K562 (cell line): ENCODE data around the gene FBXO8. TPM values are rescaled to one million over a fixed set of nuclear protein-coding genes. Genes with fewer than 3 reads are reported as not detected.

Experiments used
- ATAC-seq: fragments of 200-7000 bp; cut with Tn5 transposase; 3 replicates; pipeline ENCODE4 v1.9.1; 2020; ENCODE audit warnings: moderate library complexity
- BruUV-seq: library from RNA; stranded (reverse); fragments of 400-500 nt; replicated peaks from 2 replicates; lab custom pipeline; 2021; lab: Mats Ljungman, UMichigan
- CTCF ChIA-PET: fragments of 300-600 bp; formaldehyde crosslinking; extraction: SDS; loops from one replicate; lab custom pipeline; 2021; ENCODE audit warnings: low intra/inter-chr PET ratio; lab: Yijun Ruan, JAX
- POLR2A ChIA-PET: fragments of 300-600, 350-650 bp; sonication (Branson Sonifier 250); formaldehyde crosslinking; extraction: SDS; loops from one replicate; lab custom pipeline; 2021; ENCODE audit warnings: antibody characterized with exemption, inconsistent platforms; lab: Yijun Ruan, JAX
- DNase-seq, 4 experiments: peaks; one replicate each; pipeline versions ENCODE4 v3.0.0 to v3.0.0-alpha.2; 2011 to 2018; ENCODE audit warnings: low spot score in 3 of 4, mixed read lengths in 3 of 4; ENCODE audit errors: extremely low read depth in 1 of 4
- FAIRE-seq: peaks from 2 replicates; lab custom pipeline; 2011; peaks lifted over from hg19 to GRCh38; lab: Jason Lieb, UNC
- H2AFZ ChIP-seq: 2 replicates; pipeline ENCODE4 v1.6.0; 2011; ENCODE audit warnings: low read depth, low read length, control low read depth, inconsistent platforms
- H3K27ac ChIP-seq: fragments of 200-600 bp; 3 replicates; pipeline ENCODE4 v1.8.0; 2011; ENCODE audit warnings: low read depth, mild to moderate bottlenecking, control low read depth, inconsistent platforms, low read length, moderate library complexity, mixed read lengths; ENCODE audit errors: extremely low read depth
- H3K27me3 ChIP-seq, 2 experiments: fragments of 300-600 bp in 1 of 2; 2 replicates in 1 of 2; 3 replicates in 1 of 2; pipeline versions ENCODE4 v1.6.0 to v1.8.0; 2011; ENCODE audit warnings: inconsistent platforms in 2 of 2, low read length in 2 of 2, mild to moderate bottlenecking in 1 of 2, mixed read lengths in 1 of 2, moderate library complexity in 1 of 2; ENCODE audit not compliant: control insufficient read depth in 2 of 2, insufficient read depth in 2 of 2
- H3K36me3 ChIP-seq: fragments of 300-600 bp; 3 replicates; pipeline ENCODE4 v1.8.0; 2011; ENCODE audit warnings: mild to moderate bottlenecking, low read length, inconsistent platforms; ENCODE audit not compliant: control insufficient read depth, insufficient read depth
- H3K4me1 ChIP-seq, 2 experiments: fragments of 200-600 bp in 1 of 2; replicated peaks in 1 of 2; 2 replicates in 1 of 2; 3 replicates in 1 of 2; pipeline versions ENCODE4 v1.5.1 to v1.8.0; 2011; ENCODE audit warnings: inconsistent platforms in 2 of 2, low read length in 2 of 2, mild to moderate bottlenecking in 1 of 2, mixed read lengths in 1 of 2, moderate library complexity in 1 of 2; ENCODE audit not compliant: control insufficient read depth in 2 of 2, insufficient read depth in 2 of 2
- H3K4me2 ChIP-seq: 2 replicates; pipeline ENCODE4 v1.6.1; 2011; ENCODE audit warnings: low read length, control low read depth, inconsistent platforms, mixed read lengths; ENCODE audit not compliant: insufficient read depth
- H3K4me3 ChIP-seq: fragments of 200-600 bp; sonication (generic), shearing (Covaris generic); 2 replicates; pipeline ENCODE4 v1.5.1; 2016; ENCODE audit warnings: control low read depth, inconsistent platforms
- H3K79me2 ChIP-seq: fragments of 200-600 bp; 3 replicates; pipeline ENCODE4 v1.8.0; 2011; ENCODE audit warnings: low read length, inconsistent platforms; ENCODE audit not compliant: control insufficient read depth, insufficient read depth
- H3K9ac ChIP-seq, 2 experiments: 2 replicates each; pipeline versions ENCODE4 v1.6.0 to v1.6.1; 2011; ENCODE audit warnings: low read depth in 2 of 2, low read length in 2 of 2, control low read depth in 1 of 2, inconsistent platforms in 1 of 2, mild to moderate bottlenecking in 1 of 2, mixed read lengths in 1 of 2; ENCODE audit not compliant: insufficient read depth in 1 of 2
- H3K9me1 ChIP-seq: one replicate; pipeline ENCODE4 v1.6.0; 2011; ENCODE audit warnings: inconsistent platforms, mild to moderate bottlenecking, low read length, moderate library complexity; ENCODE audit not compliant: control insufficient read depth, insufficient read depth
- H3K9me3 ChIP-seq: replicated peaks from 2 replicates; pipeline ENCODE4 v1.5.1; 2011; ENCODE audit warnings: low read depth, low read length, inconsistent platforms; ENCODE audit not compliant: control insufficient read depth, insufficient read depth
- H4K20me1 ChIP-seq: replicated peaks from 2 replicates; pipeline ENCODE4 v1.6.1; 2011; ENCODE audit warnings: low read length, inconsistent platforms, mixed read lengths; ENCODE audit not compliant: control insufficient read depth, insufficient read depth
- C11orf30 ChIP-seq: fragments of 450-650 bp; IDR thresholded peaks from 2 replicates; pipeline ENCODE4 v1.6.1; 2016; ENCODE audit warnings: low read depth, mild to moderate bottlenecking
- MAFF ChIP-seq: IDR thresholded peaks from 2 replicates; pipeline ENCODE4 v1.6.1; 2012; ENCODE audit warnings: low read length, improper control_type of control experiment
- MAFG ChIP-seq: fragments of 450-650 bp; conservative IDR thresholded peaks from 2 replicates; pipeline ENCODE4 v1.6.1; 2016; ENCODE audit warnings: missing genetic modification characterization, missing compliant biosample characterization
- MAFK ChIP-seq: IDR thresholded peaks from 2 replicates; pipeline ENCODE4 v1.6.1; 2011; ENCODE audit warnings: low read length, improper control_type of control experiment
- NCOA6 ChIP-seq: fragments of 450-650 bp; IDR thresholded peaks from 2 replicates; pipeline ENCODE4 v1.6.1; 2017; ENCODE audit warnings: mild to moderate bottlenecking
- NELFE ChIP-seq: IDR thresholded peaks from 2 replicates; pipeline ENCODE4 v1.6.1; 2011; ENCODE audit warnings: mild to moderate bottlenecking; ENCODE audit not compliant: insufficient read depth, insufficient read length
- NFE2 ChIP-seq: IDR thresholded peaks from 2 replicates; pipeline ENCODE4 v1.6.1; 2014; ENCODE audit warnings: antibody characterized with exemption, low read depth
- ZFP91 ChIP-seq: sonication (generic); formaldehyde crosslinking; IDR thresholded peaks from 2 replicates; pipeline ENCODE4 v1.8.0; 2022; ENCODE audit warnings: mild to moderate bottlenecking, missing genetic modification reagents
- ZNF316 ChIP-seq: fragments of 450-650 bp; IDR thresholded peaks from 2 replicates; pipeline ENCODE4 v1.6.1; 2016
- ZNF41 ChIP-seq: fragments of 250-450 bp; sonication (Bioruptor Pico); conservative IDR thresholded peaks from 2 replicates; pipeline ENCODE4 v1.4.0; 2020; ENCODE audit warnings: mild to moderate bottlenecking
- WGBS: fragments of 100-300 bp; shearing (Covaris generic); methylation state at CpG from one replicate; pipeline ENCODE4 v1.1.6; 2016; ENCODE audit warnings: low coverage, mixed read lengths; ENCODE audit not compliant: insufficient coverage; ENCODE audit errors: missing lambda C conversion rate; 5-methylcytosine and 5-hydroxymethylcytosine counted together
- in situ Hi-C: fragments of 300-500 bp; cut with MboI; formaldehyde crosslinking; loops from 4 replicates; pipeline ENCODE4 v1.15.0; 2018; ENCODE audit warnings: inconsistent platforms, mixed read lengths
- intact Hi-C: fragments of 100-400 bp; cut with micrococcal nuclease; formaldehyde crosslinking; loops from 2 replicates; pipeline ENCODE4 v1.14.2; 2022
- polyA plus RNA-seq, 8 experiments: library from polyadenylated mRNA; depleted of rRNA in 4 of 8; stranded (reverse) in 5 of 8; unstranded in 3 of 8; fragments of >200 nt; fragmentation: Nextera tagmentation in 2 of 8; fragmentation: Illumina TruSeq in 1 of 8; extraction: Ambion mirVana in 2 of 8; extraction: Trizol in 1 of 8; gene quantifications; 2 replicates each; pipeline versions ENCODE4 v1.2.1 to v1.2.3, GENCODE V29; 2011 to 2014; ENCODE audit warnings: inconsistent platforms in 1 of 8, missing spikeins in 1 of 8
- total RNA-seq, 7 experiments: library from RNA; depleted of rRNA in 6 of 7; stranded (reverse); fragments of >200 nt in 6 of 7; fragmentation: Illumina TruSeq in 2 of 7; extraction: Trizol in 2 of 7; gene quantifications; 2 replicates each; pipeline versions ENCODE4 v1.2.1 to v1.2.3, GENCODE V29; 2011 to 2021; ENCODE audit warnings: low replicate concordance in 1 of 7
- TF ChIP-seq, protein P1 (sequence below): fragments of 450-650 bp; IDR thresholded peaks from 2 replicates; pipeline ENCODE4 v1.6.1; 2016

The FBXO8 gene
- total and polyA plus RNA-seq, 9 of the 15 experiments (the other 6 are each of a cell fraction or from before 2014, with no cell fraction given) = 12.9 to 27.1 (median 14.8) TPM

DNA sequence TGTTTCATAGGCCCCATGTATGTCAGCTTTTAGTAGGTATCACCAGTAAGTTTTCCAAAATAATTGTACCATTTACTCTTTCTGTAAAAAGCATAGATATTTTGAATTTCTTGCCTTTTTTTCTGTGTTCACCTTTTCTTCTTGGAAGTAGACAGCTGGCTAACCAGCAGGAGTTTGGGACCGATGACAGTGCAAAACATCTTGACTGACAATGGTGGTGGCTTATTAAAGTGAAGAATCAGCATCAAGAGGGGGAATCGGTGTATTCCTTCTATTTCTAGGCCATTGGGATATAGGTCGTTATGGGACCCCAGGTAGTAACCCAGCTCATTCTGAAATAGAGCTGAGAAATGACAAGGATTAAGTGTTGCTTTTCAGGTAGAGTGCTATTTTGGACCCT, 3.4 kb upstream of the FBXO8 start:
- intact Hi-C loops = loop anchor here (10.0 kb wide), 1 partner anchor 952 kb away; the partner anchor contains the start of gene HMGB2
- FAIRE-seq = no peak
- BruUV-seq = no TSS peak

More for the DNA sequence above, 3.4 kb upstream of the FBXO8 start:
- Histone ChIP-seq H3K27me3 (no peaks in the 10 kb centered on the region), H3K4me2 (peak overlapping the region; percentile 95), H3K9me1 (no peaks in the 10 kb centered on the region), H3K36me3 (peaks cover 12% of the 10 kb centered on the region), H2AFZ (0 out of 2 replicates have a peak overlapping the region, but pooled peaks have one; percentile 28), H4K20me1 (no peaks in the 10 kb centered on the region), H3K4me1 (peaks cover 0 to 3% of the 10 kb centered on the region in 2 experiments; a peak in 1 of 5 replicates), H3K9ac (peak overlapping the region in 1 of 2 experiments; percentile 99; a peak in 2 of 4 replicates), H3K27ac (peak overlapping the region; percentile 100; the same call in 2 of the 3 replicates), H3K9me3 (peaks cover 9% of the 10 kb centered on the region), H3K4me3 (peak overlapping the region; percentile 65; the same call in 1 of the 2 replicates), H3K79me2 (peaks cover 100% of the 10 kb centered on the region)
- no peak for TF ChIP-seq NCOA6
- TF ChIP-seq ZFP91 (CRISPR knock-in tag) = no peak
- peak; percentile 87 for TF ChIP-seq NFE2
- TF ChIP-seq ZNF41 (CRISPR knock-in tag) = no peak
- TF ChIP-seq ZNF316 = peak; percentile 88
- TF ChIP-seq MAFK = peak; percentile 50; the same call in 1 of the 2 replicates
- TF ChIP-seq NELFE = no peak
- TF ChIP-seq MAFG (tag) = peak; percentile 63
- TF ChIP-seq C11orf30 = peak; percentile 70
- peak; percentile 29; the same call in 1 of the 2 replicates for TF ChIP-seq MAFF
- TF ChIP-seq, protein P1, sequence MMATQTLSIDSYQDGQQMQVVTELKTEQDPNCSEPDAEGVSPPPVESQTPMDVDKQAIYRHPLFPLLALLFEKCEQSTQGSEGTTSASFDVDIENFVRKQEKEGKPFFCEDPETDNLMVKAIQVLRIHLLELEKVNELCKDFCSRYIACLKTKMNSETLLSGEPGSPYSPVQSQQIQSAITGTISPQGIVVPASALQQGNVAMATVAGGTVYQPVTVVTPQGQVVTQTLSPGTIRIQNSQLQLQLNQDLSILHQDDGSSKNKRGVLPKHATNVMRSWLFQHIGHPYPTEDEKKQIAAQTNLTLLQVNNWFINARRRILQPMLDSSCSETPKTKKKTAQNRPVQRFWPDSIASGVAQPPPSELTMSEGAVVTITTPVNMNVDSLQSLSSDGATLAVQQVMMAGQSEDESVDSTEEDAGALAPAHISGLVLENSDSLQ = peak; percentile 82
- ChIA-PET CTCF (no interaction called here), POLR2A (no interaction called here)
- in situ Hi-C loops = no loop called here
- DNase-seq (peak in 1 of 4 experiments; percentile 44), ATAC-seq (no peak)
- WGBS = 18% methylated on average over 3 of the region's 3 CpGs
